HEK293 (cell line): ENCODE measurements around the gene DCLK1.

Experiments used
- CTCF ChIP-seq: fragments of 450-650 bp; formaldehyde crosslinking; IDR thresholded peaks from 2 replicates; pipeline ENCODE4 v1.5.1; 2016; ENCODE audit warnings: missing biosample characterization, missing genetic modification characterization
- EGR2 ChIP-seq: fragments of 450-650 bp; formaldehyde crosslinking; IDR thresholded peaks from 2 replicates; pipeline ENCODE4 v1.5.1; 2016; ENCODE audit warnings: low read depth, missing biosample characterization, missing genetic modification characterization
- YY1 ChIP-seq: fragments of 450-650 bp; formaldehyde crosslinking; IDR thresholded peaks from 2 replicates; pipeline ENCODE4 v1.5.1; 2018; ENCODE audit warnings: missing biosample characterization, missing genetic modification characterization
- ZNF239 ChIP-seq: fragments of 450-650 bp; formaldehyde crosslinking; IDR thresholded peaks from 2 replicates; pipeline ENCODE4 v1.5.1; 2016; ENCODE audit warnings: missing biosample characterization, missing genetic modification characterization
- ZNF350 ChIP-seq: fragments of 450-650 bp; formaldehyde crosslinking; IDR thresholded peaks from 2 replicates; pipeline ENCODE4 v1.5.0; 2017; ENCODE audit warnings: missing biosample characterization, mild to moderate bottlenecking, missing genetic modification characterization
- ZNF394 ChIP-seq: fragments of 450-650 bp; formaldehyde crosslinking; IDR thresholded peaks from 2 replicates; pipeline ENCODE4 v1.5.1; 2016; ENCODE audit warnings: missing biosample characterization, missing genetic modification characterization, mild to moderate bottlenecking, moderate library complexity, borderline replicate concordance
- ZNF510 ChIP-seq: fragments of 450-650 bp; formaldehyde crosslinking; IDR thresholded peaks from 2 replicates; pipeline ENCODE4 v1.5.1; 2018; ENCODE audit warnings: mild to moderate bottlenecking, missing genetic modification characterization, missing biosample characterization; ENCODE audit not compliant: insufficient replicate concordance
- ZNF670 ChIP-seq: fragments of 450-650 bp; formaldehyde crosslinking; IDR thresholded peaks from 2 replicates; pipeline ENCODE4 v1.5.1; 2016; ENCODE audit warnings: missing biosample characterization, missing genetic modification characterization, low read depth
- ZNF707 ChIP-seq: fragments of 450-650 bp; formaldehyde crosslinking; IDR thresholded peaks from 2 replicates; pipeline ENCODE4 v1.5.1; 2016; ENCODE audit warnings: missing biosample characterization, missing genetic modification characterization

DNA sequence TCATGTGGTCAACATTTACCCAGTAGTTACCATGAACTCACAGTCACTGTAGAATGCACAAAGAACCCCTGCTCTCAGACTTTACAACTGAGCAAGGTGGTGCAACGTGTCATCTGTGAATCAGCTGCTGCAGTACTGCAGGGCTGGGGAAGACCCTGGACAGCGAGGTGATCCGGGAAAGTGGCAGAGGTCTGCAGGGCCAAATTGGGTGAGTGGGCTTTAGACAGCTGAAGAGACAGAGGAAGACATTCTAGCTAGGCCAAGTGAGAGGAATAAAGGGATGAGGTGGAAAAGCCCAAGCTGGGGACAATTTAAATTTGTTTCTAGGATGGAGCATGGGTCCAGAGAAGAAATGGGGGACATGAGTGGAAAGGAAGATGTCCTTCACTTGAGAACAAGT lies 270.5 kb downstream of the DCLK1 start:
- TF ChIP-seq ZNF707 (tag by site-specific recombination) (no peak), CTCF (tag by site-specific recombination) (no peak), ZNF510 (tag by site-specific recombination) (no peak), ZNF670 (tag by site-specific recombination) (no peak), EGR2 (tag by site-specific recombination) (no peak), ZNF239 (tag by site-specific recombination) (no peak), YY1 (tag by site-specific recombination) (no peak), ZNF350 (tag by site-specific recombination) (no peak), ZNF394 (tag by site-specific recombination) (no peak)
